Psoas muscle (tissue), 8 donors: ENCODE results near the gene SH3BP4. TPM values are rescaled to one million over a fixed set of nuclear protein-coding genes. Genes with fewer than 3 reads are reported as not detected.

ENCODE experiments used
- ATAC-seq, 4 donors: fragments of 200-7000 bp; cut with Tn5 transposase; one replicate each; pipeline ENCODE4 v1.9.1; 2020; ENCODE audit warnings: moderate library complexity in 3 of 4, mild to moderate bottlenecking in 2 of 4
- DNase-seq, 2 donors: peaks; one replicate each; pipeline ENCODE4 v3.0.0-alpha.2; 2020
- H3K27ac ChIP-seq: fragments of 200-600 bp; one replicate; pipeline ENCODE4 v1.8.0; 2022
- H3K27me3 ChIP-seq, 3 donors: fragments of 200-600 bp in 1 of 3; one replicate each; pipeline versions ENCODE4 v1.6.1 to v1.8.0; 2013 to 2022; ENCODE audit warnings: low read length in 2 of 3, mild to moderate bottlenecking in 2 of 3, moderate library complexity in 1 of 3; ENCODE audit not compliant: insufficient read depth in 3 of 3
- H3K36me3 ChIP-seq, 2 donors: fragments of 200-600 bp in 1 of 2; one replicate each; pipeline versions ENCODE4 v1.6.1 to v1.8.0; 2013 to 2022; ENCODE audit warnings: low read depth in 1 of 2, mild to moderate bottlenecking in 1 of 2, moderate library complexity in 1 of 2; ENCODE audit not compliant: insufficient read depth in 1 of 2
- H3K4me1 ChIP-seq: fragments of 200-600 bp; one replicate; pipeline ENCODE4 v1.8.0; 2022
- H3K4me3 ChIP-seq: fragments of 200-600 bp; one replicate; pipeline ENCODE4 v1.8.0; 2022; ENCODE audit warnings: mild to moderate bottlenecking
- H3K9me3 ChIP-seq: fragments of 200-600 bp; one replicate; pipeline ENCODE4 v1.8.0; 2022
- CTCF ChIP-seq: fragments of 200-600 bp; IDR thresholded peaks from one replicate; pipeline ENCODE4 v1.8.0; 2022; ENCODE audit warnings: antibody characterized with exemption
- WGBS, 3 donors: extraction: QIAGEN DNeasy Blood & Tissue Kit; methylation state at CpG; one replicate each; pipeline versions ENCODE4 v1.1.6 to v1.1.7; 2013; 5-methylcytosine and 5-hydroxymethylcytosine counted together
- intact Hi-C, 2 donors: fragments of 100-400 bp; cut with DNase I; formaldehyde crosslinking; loops; one replicate each; pipeline versions ENCODE4 v1.11.0 to v1.14.2; 2022
- polyA plus RNA-seq, 3 donors: library from polyadenylated mRNA; stranded (reverse); fragments of 200-250 nt; gene quantifications; one replicate each; pipeline ENCODE4 v1.2.3, GENCODE V29; 2013
- total RNA-seq, 4 donors: library from RNA; stranded (reverse); fragmentation: NEBNext Ultra II Directional in 2 of 4; extraction: Animal tissue kit (Norgen Biotek cat#: 25700) in 2 of 4; gene quantifications; one replicate each; pipeline versions ENCODE4 v1.2.1 to v1.2.4, GENCODE V29; 2021 to 2023
- donor health status: healthy with polysubstance abuse.
- donor health status: DM: no; HTN: no; CAD: no; lungs with moderate emphysema.
- donor health status: Bipolar disorder and iron deficiency.
- donor health status: healthy.
- donor health status: DM: yes; HTN: yes; CAD: no.
- donor health status: DM: no; HTN: no; CAD: no.
- donor health status: DM: no; HTN: no; CAD: no.
- donor health status: DM: yes; HTN: yes; CAD: no.

Gene SH3BP4
- total and polyA plus RNA-seq, 7 donors, result 3.0 to 14.9 (median 9.4) TPM

DNA sequence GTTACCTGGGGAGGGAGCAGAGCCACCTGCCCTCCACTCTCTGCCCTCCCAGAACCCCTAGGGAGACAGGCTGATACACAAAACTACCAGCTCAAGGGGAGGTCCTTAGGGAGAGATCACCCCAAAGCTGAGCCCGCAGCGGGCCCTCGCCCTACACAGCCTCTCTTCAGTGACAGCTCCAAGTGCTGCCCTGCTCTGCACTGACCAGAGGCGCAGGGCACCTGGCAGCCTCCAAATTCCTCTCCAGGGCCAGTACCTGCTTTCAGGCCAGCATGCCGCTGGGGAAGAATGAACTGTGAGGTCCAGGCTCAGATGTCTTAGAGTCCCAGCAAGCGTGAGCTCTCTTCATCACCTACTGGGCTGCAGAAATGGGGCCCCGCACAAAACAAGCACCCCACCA lies 11.3 kb upstream of the SH3BP4 start:
- Histone ChIP-seq H3K36me3 (no peaks in the 10 kb centered on the region), H3K9me3 (peaks cover 11% of the 10 kb centered on the region), H3K27me3 (peaks cover 0 to under 1% (median 0%) of the 10 kb centered on the region in 3 donors), H3K4me1 (no peaks in the 10 kb centered on the region), H3K27ac (no peak overlapping the region), H3K4me3 (no peak overlapping the region)
- DNase-seq (no peak), ATAC-seq (no peak)
- WGBS, 3 donors, result 80 to 90% (median 81%) methylated on average over 7 of the region's 7 CpGs
- no peak for TF ChIP-seq CTCF
- intact Hi-C loops, result no loop called here

DNA sequence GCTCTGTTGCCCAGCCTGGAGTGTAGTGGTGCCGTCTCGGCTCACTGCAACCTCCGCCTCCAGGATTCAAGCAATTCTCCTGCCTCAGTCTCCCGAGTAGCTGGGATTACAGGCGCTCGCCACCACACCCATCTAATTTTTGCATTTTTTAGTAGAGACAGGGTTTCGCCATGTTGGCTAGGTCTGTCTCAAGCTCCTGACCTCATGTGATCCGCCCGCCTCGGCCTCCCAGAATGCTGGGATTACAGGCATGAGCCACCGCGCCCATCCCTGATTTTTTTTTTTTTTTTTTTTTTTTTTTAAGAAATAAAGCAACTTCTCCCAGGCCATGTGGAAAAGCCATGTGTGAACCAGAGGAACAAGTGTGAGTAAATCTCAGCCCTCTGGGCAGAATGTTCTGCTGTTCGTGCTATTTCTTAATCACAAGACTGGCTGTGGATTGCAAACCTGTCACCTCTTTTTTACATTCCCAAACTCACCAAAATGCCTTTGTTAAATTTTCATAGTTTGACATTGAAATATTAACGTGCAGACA lies 6.4 kb upstream of the SH3BP4 start:
- H3K27ac ChIP-seq, result no peak overlapping the region
- peaks cover 11% of the 10 kb centered on the region for H3K9me3 ChIP-seq
- H3K36me3 ChIP-seq, result no peaks in the 10 kb centered on the region
- WGBS, 3 donors, result 82 to 91% (median 87%) methylated on average over 14 of the region's 14 CpGs
- DNase-seq (no peak), ATAC-seq (no peak)
- intact Hi-C loops, result no loop called here
- H3K4me1 ChIP-seq, result no peaks in the 10 kb centered on the region
- TF ChIP-seq CTCF, result no peak
- no peak overlapping the region for H3K4me3 ChIP-seq
- H3K27me3 ChIP-seq, result peaks cover 0 to 3% (median under 1%) of the 10 kb centered on the region in 3 donors

- H3K36me3 ChIP-seq, result no peaks in the 10 kb centered on the region
- no peak overlapping the region for H3K27ac ChIP-seq
- no peak for TF ChIP-seq CTCF
- DNase-seq, result no peak
- H3K4me1 ChIP-seq, result no peaks in the 10 kb centered on the region
- WGBS, 3 donors, result 87 to 92% (median 89%) methylated on average over 3 of the region's 3 CpGs
- ATAC-seq, result no peak
- intact Hi-C loops, result no loop called here
- H3K9me3 ChIP-seq, result peaks cover 11% of the 10 kb centered on the region
- H3K27me3 ChIP-seq, result peaks cover 0 to 4% (median 3%) of the 10 kb centered on the region in 3 donors
- H3K4me3 ChIP-seq, result no peak overlapping the region
These were observed 4.3 kb upstream of the SH3BP4 start for GRCh38 chr2:234947556-234947955.

- no peaks in the 10 kb centered on the region for H3K4me1 ChIP-seq
- no peaks in the 10 kb centered on the region for H3K9me3 ChIP-seq
- no peak overlapping the region for H3K4me3 ChIP-seq
- no peak for ATAC-seq
- WGBS, 3 donors, result 92 to 94% (median 93%) methylated on average over 6 of the region's 6 CpGs
- intact Hi-C loops, result no loop called here
- TF ChIP-seq CTCF, result no peak
- DNase-seq, result no peak
- H3K27ac ChIP-seq, result no peak overlapping the region
- peaks cover 0 to 17% (median 5%) of the 10 kb centered on the region in 3 donors for H3K27me3 ChIP-seq
- H3K36me3 ChIP-seq, result no peaks in the 10 kb centered on the region
These were observed 1.9 kb upstream of the SH3BP4 start for GRCh38 chr2:234949762-234950434.

DNA sequence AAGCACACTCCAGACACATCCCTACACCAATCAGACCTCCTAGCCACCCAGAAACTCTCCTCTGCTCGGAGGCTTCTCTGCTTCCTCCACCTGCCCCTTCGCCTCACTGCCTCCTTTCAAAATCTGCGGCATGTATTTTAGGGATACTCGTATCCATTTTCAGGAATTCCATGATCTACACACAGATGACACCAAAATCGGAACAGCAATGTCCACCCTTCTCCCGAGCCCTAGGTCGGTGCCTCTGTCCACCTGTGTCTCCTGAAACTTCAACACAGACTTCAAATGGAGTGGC lies 1.4 kb upstream of the SH3BP4 start:
- no peaks in the 10 kb centered on the region for H3K9me3 ChIP-seq
- no peaks in the 10 kb centered on the region for H3K4me1 ChIP-seq
- no peak for TF ChIP-seq CTCF
- H3K4me3 ChIP-seq, result no peak overlapping the region
- no peak overlapping the region for H3K27ac ChIP-seq
- no peak for ATAC-seq
- no peaks in the 10 kb centered on the region for H3K36me3 ChIP-seq
- intact Hi-C loops, result no loop called here
- H3K27me3 ChIP-seq, result peaks cover 0 to 17% (median 5%) of the 10 kb centered on the region in 3 donors
- no peak for DNase-seq
- 74 to 91% (median 83%) methylated on average over 7 of the region's 7 CpGs for WGBS, 3 donors
